ENCODE measurements around the gene TRPT1.

TRPT1 gene

DNA sequence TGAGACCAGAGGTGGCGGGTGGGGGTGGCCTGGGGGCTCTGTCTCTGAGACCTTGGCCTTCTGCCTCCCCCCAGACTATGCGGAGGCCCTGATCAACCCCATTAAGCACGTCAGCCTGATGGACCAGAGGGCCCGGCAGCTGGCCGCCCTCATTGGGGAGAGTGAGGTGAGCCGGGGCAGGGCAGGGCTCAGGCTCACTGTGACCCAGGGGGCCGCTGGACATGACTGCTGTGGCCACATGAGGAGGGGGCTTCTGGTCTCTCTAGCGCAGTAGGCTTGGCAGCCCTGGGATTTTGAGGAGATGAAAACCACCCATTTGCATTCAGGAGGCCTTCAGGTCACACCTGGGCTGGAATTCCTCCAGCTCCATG, 37.9 kb upstream of the TRPT1 start:
- POLR2A ChIA-PET = interaction anchor here (1.1 to 3.2 kb wide), 2 partner anchors 12 to 23 kb away, joined by 4 to 15 read pairs; partner anchors contain the start of genes FKBP2 and PLCB3
- TF ChIP-seq, protein P1, sequence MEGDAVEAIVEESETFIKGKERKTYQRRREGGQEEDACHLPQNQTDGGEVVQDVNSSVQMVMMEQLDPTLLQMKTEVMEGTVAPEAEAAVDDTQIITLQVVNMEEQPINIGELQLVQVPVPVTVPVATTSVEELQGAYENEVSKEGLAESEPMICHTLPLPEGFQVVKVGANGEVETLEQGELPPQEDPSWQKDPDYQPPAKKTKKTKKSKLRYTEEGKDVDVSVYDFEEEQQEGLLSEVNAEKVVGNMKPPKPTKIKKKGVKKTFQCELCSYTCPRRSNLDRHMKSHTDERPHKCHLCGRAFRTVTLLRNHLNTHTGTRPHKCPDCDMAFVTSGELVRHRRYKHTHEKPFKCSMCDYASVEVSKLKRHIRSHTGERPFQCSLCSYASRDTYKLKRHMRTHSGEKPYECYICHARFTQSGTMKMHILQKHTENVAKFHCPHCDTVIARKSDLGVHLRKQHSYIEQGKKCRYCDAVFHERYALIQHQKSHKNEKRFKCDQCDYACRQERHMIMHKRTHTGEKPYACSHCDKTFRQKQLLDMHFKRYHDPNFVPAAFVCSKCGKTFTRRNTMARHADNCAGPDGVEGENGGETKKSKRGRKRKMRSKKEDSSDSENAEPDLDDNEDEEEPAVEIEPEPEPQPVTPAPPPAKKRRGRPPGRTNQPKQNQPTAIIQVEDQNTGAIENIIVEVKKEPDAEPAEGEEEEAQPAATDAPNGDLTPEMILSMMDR (IDR thresholded peaks at IDR 0.05; ENCODE audit: insufficient read depth, low read length, missing control alignments) = no peak
- CTCF ChIA-PET = interaction anchor here (1.3 to 15.2 kb wide), 6 partner anchors 10 to 91 kb away, joined by 4 to 224 read pairs (median 8); partner anchors contain the start of genes PLCB3 and PPP1R14B
- H3K4me3 ChIP-seq (ENCODE audit: low read depth, low read length) = no peak overlapping the region
- no peak for DNase-seq (ENCODE audit: low read depth, low spot score)

DNA sequence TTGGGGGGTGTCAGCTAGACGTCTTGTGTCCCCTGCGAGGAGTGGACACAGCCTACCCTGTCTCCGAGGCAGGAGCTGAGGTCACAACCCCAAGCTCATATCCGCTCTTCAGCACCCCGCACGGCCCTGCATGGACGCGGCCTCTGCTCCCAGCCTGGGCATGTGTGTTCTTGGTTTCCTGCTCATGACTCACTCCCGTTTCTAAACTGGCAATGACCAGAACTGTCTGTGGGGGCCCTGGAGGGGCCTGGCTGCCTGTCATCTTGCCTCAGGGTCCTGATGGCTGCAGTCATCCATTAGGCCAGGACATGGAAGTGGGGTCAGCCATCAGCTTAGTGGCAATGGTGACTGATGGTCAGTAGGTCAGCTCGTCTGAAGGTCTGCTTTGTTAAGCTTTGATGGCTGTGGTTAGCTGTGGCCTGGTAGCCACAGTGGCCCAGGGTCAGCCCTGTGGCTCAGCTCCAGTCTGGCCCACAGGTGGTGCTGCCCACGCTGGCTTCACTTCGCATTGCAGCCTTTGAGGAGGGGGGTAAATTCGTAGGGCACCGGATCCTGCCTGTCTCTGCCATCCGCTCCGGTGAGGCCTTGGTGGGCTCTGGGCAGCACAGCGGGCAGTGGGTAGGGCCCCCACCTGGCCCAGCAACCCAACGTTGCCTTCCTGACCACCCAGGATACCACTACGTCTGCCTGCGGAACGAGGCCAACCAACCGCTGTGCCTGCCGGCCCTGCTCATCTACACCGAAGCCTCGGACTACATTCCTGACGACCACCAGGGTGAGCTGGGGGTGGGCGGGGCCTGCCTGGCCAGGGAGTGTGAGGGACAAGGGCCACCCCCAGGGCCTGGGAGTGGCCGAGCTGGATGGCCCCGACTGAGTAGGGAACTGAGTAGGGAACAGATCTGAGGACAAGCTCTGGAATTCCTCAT, 37.3 kb upstream of the TRPT1 start:
- DNase-seq (ENCODE audit: low read depth, low spot score) = no peak
- no peak overlapping the region for H3K4me3 ChIP-seq (ENCODE audit: low read depth, low read length)
- POLR2A ChIA-PET = interaction anchor here (0.6 to 3.2 kb wide), 3 partner anchors 11 to 76 kb away, joined by 3 to 15 read pairs (median 3); partner anchors contain the start of gene PLCB3
- CTCF ChIA-PET = interaction anchor here (0.9 to 15.2 kb wide), 6 partner anchors 15 to 91 kb away, joined by 3 to 224 read pairs (median 4); partner anchors contain the start of genes NUDT22, PLCB3, PPP1R14B and TRPT1
- TF ChIP-seq, protein P1 (IDR thresholded peaks at IDR 0.05; ENCODE audit: insufficient read depth, low read length, missing control alignments) = no peak

GRCh38 chr11:64262271-64263002, 36.5 kb upstream of the TRPT1 start:
- CTCF ChIA-PET = interaction anchor here (0.9 to 15.2 kb wide), 3 partner anchors 14 to 39 kb away, joined by 3 to 224 read pairs (median 4); partner anchors contain the start of genes NUDT22, PLCB3, PPP1R14B and TRPT1

DNA sequence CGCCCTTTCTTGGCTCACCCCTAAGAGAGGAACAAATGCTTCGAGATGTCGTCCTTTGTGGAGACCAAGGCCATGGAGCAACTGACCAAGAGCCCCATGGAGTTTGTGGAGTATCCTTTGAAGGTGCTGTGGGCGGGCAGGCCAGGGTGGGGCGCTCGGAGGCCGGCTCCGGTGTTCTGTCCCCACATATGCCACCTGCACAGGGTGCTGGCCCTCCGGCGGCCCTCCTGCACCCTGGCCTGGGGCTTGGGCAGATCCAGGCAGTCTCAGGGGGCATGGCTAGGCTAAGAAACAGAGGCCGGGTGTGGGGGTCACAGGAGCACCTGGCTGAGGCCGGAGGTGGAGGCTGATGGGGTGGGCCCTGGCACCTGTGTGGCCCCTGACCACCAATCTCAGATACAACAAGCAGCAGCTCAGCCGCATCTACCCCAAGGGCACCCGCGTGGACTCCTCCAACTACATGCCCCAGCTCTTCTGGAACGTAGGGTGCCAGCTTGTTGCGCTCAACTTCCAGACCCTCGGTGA, 35.6 kb upstream of the TRPT1 start:
- no peak overlapping the region for H3K4me3 ChIP-seq (ENCODE audit: low read depth, low read length)
- CTCF ChIA-PET = interaction anchor here (15.2 kb wide), 1 partner anchor 13 kb away, joined by 224 read pairs; the partner anchor contains the start of genes PLCB3 and PPP1R14B
- TF ChIP-seq, protein P1 (IDR thresholded peaks at IDR 0.05; ENCODE audit: insufficient read depth, low read length, missing control alignments) = no peak
- no peak for DNase-seq (ENCODE audit: low read depth, low spot score)
- POLR2A ChIA-PET = interaction anchor here (1.3 kb wide), 1 partner anchor 9 kb away, joined by 5 read pairs; no protein-coding TSS in a partner anchor

More at GRCh38 chr11:64262271-64263002, 36.5 kb upstream of the TRPT1 start:
- no peak overlapping the region for H3K4me3 ChIP-seq (ENCODE audit: low read depth, low read length)
- POLR2A ChIA-PET = interaction anchor here (0.6 to 3.2 kb wide), 4 partner anchors 10 to 77 kb away, joined by 3 to 15 read pairs (median 4); partner anchors contain the start of gene PLCB3
- DNase-seq (ENCODE audit: low read depth, low spot score) = no peak
- TF ChIP-seq, protein P1 (IDR thresholded peaks at IDR 0.05; ENCODE audit: insufficient read depth, low read length, missing control alignments) = no peak

DNA sequence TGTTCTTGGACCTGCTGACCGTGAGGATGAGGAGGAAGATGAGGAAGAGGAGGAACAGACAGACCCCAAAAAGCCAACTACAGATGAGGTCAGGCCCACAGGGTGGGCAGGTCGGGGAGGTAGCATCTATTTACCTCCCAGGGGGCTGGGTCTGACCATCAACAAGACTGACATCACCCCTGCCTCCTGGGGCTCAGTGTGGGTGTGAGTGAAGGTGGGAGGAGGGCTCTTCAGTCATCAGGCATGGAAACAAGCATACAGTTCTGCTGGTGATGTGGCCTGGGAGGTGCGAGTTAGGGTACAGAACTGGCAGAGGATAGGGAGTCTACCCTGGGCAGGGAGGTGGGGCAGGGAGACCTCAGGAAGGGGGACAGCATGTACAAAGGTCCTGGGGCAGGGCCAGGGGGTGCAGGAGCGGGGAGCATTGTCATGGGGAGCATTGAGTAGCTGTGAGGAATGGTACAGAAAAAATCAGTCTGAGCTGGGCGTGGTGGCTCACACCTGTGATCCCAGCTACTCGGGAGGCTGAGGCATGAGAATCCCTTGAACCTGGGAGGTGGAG, 34.2 kb upstream of the TRPT1 start:
- CTCF ChIA-PET = interaction anchor here (15.2 kb wide), 1 partner anchor 12 kb away, joined by 224 read pairs; the partner anchor contains the start of genes PLCB3 and PPP1R14B
- TF ChIP-seq, protein P1 (IDR thresholded peaks at IDR 0.05; ENCODE audit: insufficient read depth, low read length, missing control alignments) = no peak
- POLR2A ChIA-PET = no interaction called here
- H3K4me3 ChIP-seq (ENCODE audit: low read depth, low read length) = no peak overlapping the region
- DNase-seq (ENCODE audit: low read depth, low spot score) = no peak
